GM12873 (cell line): ENCODE data around the gene ARHGAP22.

Experiments
- CTCF ChIP-seq: IDR thresholded peaks from 2 replicates; pipeline ENCODE4 v1.5.1; 2012; ENCODE audit warnings: low read depth, mild to moderate bottlenecking, moderate library complexity, low read length, control low read depth; ENCODE audit not compliant: insufficient read depth; ENCODE audit errors: missing control alignments

Gene ARHGAP22

GRCh38 chr10:48475943-48476278 lies 129.0 kb downstream of the ARHGAP22 start:
- no peak for TF ChIP-seq CTCF

DNA sequence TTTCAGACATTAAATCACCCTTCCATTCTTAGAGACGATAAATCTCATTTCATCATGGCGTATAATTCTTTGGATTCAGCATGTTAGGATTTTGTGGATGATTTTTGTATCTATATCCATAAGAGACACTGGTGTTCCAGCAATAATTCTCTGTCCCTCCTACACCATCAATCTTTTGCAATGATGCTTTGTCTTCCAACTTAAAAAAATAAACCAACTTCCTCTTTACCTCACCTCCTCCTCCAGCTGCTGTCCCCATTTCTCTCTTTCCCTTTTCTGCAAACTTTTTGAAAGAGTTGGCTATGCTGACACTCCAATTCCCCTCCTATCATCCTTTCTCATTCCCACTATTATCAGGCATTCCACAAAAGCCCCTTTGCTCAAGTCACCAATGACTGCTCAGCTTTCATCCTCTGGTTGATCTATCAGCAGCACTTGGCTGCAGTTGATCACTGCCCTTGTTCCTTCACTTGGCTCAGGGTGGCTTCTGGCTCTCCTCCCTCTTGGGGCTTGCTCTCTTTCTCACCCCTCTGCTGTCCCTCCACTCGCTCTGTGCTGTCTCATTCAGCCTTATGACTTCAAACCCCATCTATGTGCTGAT lies 130.0 kb downstream of the ARHGAP22 start:
- no peak for TF ChIP-seq CTCF

DNA sequence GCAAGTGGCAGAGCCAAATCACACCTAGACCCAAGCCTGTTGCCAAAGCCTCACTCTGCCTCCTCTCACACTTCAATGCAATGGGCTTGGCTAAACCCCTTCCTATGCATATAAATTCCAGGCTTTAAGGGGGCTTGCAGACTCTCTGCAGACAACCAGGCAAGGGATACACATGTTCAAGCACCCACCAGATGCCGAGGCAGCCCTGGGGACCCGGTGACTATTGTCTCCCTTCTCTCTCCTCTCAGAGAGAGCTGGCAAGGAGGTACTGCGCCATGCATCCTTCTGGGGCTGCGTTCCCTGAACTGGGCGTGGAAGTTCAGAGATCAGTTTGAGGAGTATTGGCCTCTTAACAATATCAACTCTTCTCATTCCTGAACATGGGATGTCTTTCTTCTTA lies 131.2 kb downstream of the ARHGAP22 start:
- no peak for TF ChIP-seq CTCF

DNA sequence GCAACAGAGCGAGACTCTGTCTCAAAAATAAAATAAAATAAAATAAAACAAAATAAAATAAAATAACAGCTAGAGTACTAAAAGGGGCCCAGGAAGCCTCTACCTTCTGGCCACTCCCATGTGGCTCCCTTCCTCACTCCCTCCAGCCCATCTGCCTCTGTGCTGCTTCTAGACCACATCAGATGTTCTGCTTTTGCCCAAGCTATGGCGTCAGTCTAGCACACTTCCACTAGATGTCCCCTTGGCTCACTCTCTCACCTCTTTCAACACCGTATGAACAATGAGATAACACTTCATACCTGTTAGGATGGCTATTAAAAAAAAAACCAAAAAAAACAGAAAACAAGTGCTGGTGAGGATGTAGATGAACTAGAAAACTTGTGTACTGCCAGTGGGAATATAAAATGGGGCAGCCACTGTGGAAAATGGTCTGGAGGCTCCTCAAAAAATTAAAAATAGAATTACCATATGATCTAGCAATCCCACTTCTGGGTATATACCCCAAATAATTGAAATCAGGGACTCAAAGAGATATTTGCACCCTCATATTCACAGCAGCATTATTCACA lies 132.3 kb downstream of the ARHGAP22 start:
- TF ChIP-seq CTCF = no peak

- no peak for TF ChIP-seq CTCF
Measured at GRCh38 chr10:48470893-48471805, 133.7 kb downstream of the ARHGAP22 start.

DNA sequence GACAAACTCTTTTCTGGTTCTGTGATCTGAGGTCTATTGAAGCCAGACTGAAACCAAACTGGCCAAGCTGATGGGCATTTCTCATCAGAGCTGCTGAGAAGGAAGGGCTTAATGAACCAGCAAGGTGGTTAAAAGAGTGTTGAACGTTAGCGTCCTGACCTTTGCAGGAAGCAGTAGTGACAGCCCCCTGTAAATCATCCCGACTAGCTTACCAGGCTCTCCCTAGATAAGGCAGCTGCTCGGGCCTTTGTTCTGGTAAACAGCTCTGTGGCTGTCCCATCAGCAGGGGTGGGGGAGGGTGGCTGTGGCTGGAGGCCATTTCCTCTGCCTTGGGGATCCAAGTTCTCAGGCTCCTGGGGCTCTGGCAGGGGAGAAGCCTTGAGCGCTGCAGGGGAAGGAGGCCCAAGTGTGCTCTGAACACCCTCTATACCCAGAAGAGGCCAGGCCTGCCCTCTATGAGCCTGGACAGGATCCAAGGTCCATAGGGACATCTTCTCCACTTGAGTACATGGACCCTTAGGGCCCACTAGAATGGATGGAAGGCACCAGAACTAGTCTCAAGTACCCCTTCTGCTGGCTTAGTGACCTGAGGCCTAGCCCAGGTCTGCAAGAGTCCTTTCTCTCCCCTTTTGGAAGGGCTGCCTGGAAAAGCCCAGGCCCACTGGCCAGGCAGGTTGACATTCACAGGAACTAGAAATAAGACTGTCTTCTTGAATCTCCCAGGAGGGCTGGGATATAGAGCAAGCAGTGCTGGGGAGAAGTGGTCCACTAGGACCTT lies 134.6 kb downstream of the ARHGAP22 start:
- TF ChIP-seq CTCF = no peak

DNA sequence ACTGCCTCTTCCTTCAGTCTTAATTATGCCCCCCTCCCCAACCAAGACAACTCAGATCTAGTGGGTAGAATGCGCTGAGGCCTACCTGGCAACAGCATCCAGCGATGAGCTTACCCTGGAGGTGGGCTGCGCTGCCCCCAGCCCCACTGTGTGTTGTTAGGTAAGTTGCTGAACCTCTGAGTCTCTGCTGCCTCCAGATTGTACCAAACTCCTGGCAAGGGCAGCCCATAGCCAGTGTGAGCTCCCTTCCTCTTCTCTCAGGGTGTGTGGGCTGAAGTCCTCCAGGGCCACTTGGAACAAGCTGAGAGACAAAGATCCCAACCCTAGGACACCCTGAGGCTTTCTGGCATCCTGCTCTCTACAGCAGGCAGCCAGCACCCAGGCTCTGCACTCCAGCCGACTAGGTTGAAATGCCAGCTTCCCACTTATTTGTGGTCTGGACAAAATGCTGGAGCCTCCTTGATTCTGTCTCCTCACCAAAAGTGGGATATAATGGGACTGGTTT lies 135.3 kb downstream of the ARHGAP22 start:
- TF ChIP-seq CTCF = no peak
